HL-60 (cell line): Measurements from ENCODE around the gene GRK5.

Experiments used
- CTCF ChIP-seq: IDR thresholded peaks from one replicate; pipeline ENCODE4 v1.5.1; 2011; ENCODE audit warnings: low read length, control low read depth, inconsistent platforms; ENCODE audit not compliant: insufficient read depth
- GABPA ChIP-seq: IDR thresholded peaks from 2 replicates; pipeline ENCODE4 v1.6.1; 2012; ENCODE audit warnings: low read depth
- POLR2AphosphoS5 ChIP-seq: IDR thresholded peaks from 2 replicates; pipeline ENCODE4 v1.6.1; 2012; ENCODE audit warnings: low read depth
- REST ChIP-seq: IDR thresholded peaks from 2 replicates; pipeline ENCODE4 v1.6.1; 2012; ENCODE audit warnings: low read depth; ENCODE audit not compliant: insufficient replicate concordance
- SPI1 ChIP-seq: IDR thresholded peaks from 2 replicates; pipeline ENCODE4 v1.6.1; 2012; ENCODE audit warnings: low read depth, mild to moderate bottlenecking, borderline replicate concordance

- TF ChIP-seq CTCF (no peak), REST (no peak), POLR2AphosphoS5 (no peak), GABPA (no peak), SPI1 (no peak)
Measured at GRCh38 chr10:119263951-119264617, 56.7 kb downstream of the GRK5 start.
